ENCODE data around the gene NCCRP1.
"Not testable (repeated sequence)": the region's sequence is repeated elsewhere in the genome, so short reads cannot be mapped to it uniquely, and the experiment has no call there.

Gene NCCRP1

GRCh38 chr19:39238944-39239343, 42.2 kb downstream of the NCCRP1 start:
- in situ Hi-C loops (cut with MboI; ENCODE audit: low pct_unique_long_range_greater_than_20kb, low sequenced_read_pairs, unreplicated experiment), result no loop called here
- TF ChIP-seq CTCF (IDR thresholded peaks at IDR 0.05; ENCODE audit: extremely low read depth, insufficient read depth, missing control alignments), result no peak
- no peak for DNase-seq (ENCODE audit: low spot score)

- no peak for DNase-seq (ENCODE audit: low spot score)
- in situ Hi-C loops (cut with MboI; ENCODE audit: low pct_unique_long_range_greater_than_20kb, low sequenced_read_pairs, unreplicated experiment), result no loop called here
- no peak for TF ChIP-seq CTCF (IDR thresholded peaks at IDR 0.05; ENCODE audit: extremely low read depth, insufficient read depth, missing control alignments)
These were observed 43.7 kb downstream of the NCCRP1 start for GRCh38 chr19:39240421-39240820.

GRCh38 chr19:39243741-39244140, 47.0 kb downstream of the NCCRP1 start:
- DNase-seq (ENCODE audit: low spot score); in situ Hi-C loops (cut with MboI; ENCODE audit: low pct_unique_long_range_greater_than_20kb, low sequenced_read_pairs, unreplicated experiment): not testable (repeated sequence)

GRCh38 chr19:39244410-39245100, 47.8 kb downstream of the NCCRP1 start, which contains the start of gene IFNL3:
Gene IFNL3, minus strand, starts transcription at chr19:39245006. Its CDS starts 39 bp downstream, at chr19:39244967.
- DNase-seq (ENCODE audit: low spot score); in situ Hi-C loops (cut with MboI; ENCODE audit: low pct_unique_long_range_greater_than_20kb, low sequenced_read_pairs, unreplicated experiment): not testable (repeated sequence)

- in situ Hi-C loops (cut with MboI; ENCODE audit: low pct_unique_long_range_greater_than_20kb, low sequenced_read_pairs, unreplicated experiment); DNase-seq (ENCODE audit: low spot score): not testable (repeated sequence)
These were observed 48.4 kb downstream of the NCCRP1 start for GRCh38 chr19:39245166-39245565.

- TF ChIP-seq CTCF (IDR thresholded peaks at IDR 0.05; ENCODE audit: extremely low read depth, insufficient read depth, missing control alignments), result no peak
- in situ Hi-C loops (cut with MboI; ENCODE audit: low pct_unique_long_range_greater_than_20kb, low sequenced_read_pairs, unreplicated experiment), result no loop called here
- no peak for DNase-seq (ENCODE audit: low spot score)
These were observed 50.3 kb downstream of the NCCRP1 start for GRCh38 chr19:39246951-39247669.

GRCh38 chr19:39247701-39248664, 51.2 kb downstream of the NCCRP1 start:
- in situ Hi-C loops (cut with MboI; ENCODE audit: low pct_unique_long_range_greater_than_20kb, low sequenced_read_pairs, unreplicated experiment), result no loop called here
- no peak for DNase-seq (ENCODE audit: low spot score)
- TF ChIP-seq CTCF (IDR thresholded peaks at IDR 0.05; ENCODE audit: extremely low read depth, insufficient read depth, missing control alignments), result no peak

All from GM13977 (cell line).